Tibial artery (tissue), 4 donors: Measurements from ENCODE around the gene TMEM190.

Source experiments
- DNase-seq, 2 donors: peaks; one replicate each; pipeline ENCODE4 v3.0.0-alpha.2; 2019
- H3K27ac ChIP-seq, 2 donors: fragments of 200-600 bp; sonication (generic) in 1 of 2; 1 replicate in 1 of 2; 2 replicates in 1 of 2; pipeline ENCODE4 v1.5.1; 2018 to 2019; ENCODE audit warnings: mild to moderate bottlenecking in 1 of 2
- H3K27me3 ChIP-seq, 2 donors: fragments of 200-600 bp; sonication (generic) in 1 of 2; one replicate each; pipeline versions ENCODE4 v1.5.1 to v1.6.0; 2016 to 2019
- H3K36me3 ChIP-seq, 3 donors: fragments of 200-600 bp; sonication (generic) in 2 of 3; one replicate each; pipeline ENCODE4 v1.5.1; 2016 to 2019; ENCODE audit warnings: mild to moderate bottlenecking in 2 of 3
- H3K4me1 ChIP-seq, 4 donors: fragments of 200-600 bp; sonication (generic) in 2 of 4; 1 replicate in 3 of 4; 2 replicates in 1 of 4; pipeline ENCODE4 v1.5.1; 2016 to 2019
- H3K4me3 ChIP-seq, 2 donors: fragments of 200-600 bp; sonication (generic) in 1 of 2; 1 replicate in 1 of 2; 2 replicates in 1 of 2; pipeline ENCODE4 v1.5.1; 2018 to 2019; ENCODE audit warnings: mild to moderate bottlenecking in 2 of 2
- H3K9me3 ChIP-seq, 3 donors: fragments of 200-600 bp; sonication (generic) in 1 of 3; one replicate each; pipeline ENCODE4 v1.5.1; 2016 to 2019
- intact Hi-C: fragments of 100-400 bp; cut with DNase I; formaldehyde crosslinking; loops from one replicate; pipeline ENCODE4 v1.15.0; 2023; ENCODE audit warnings: low total_unique reads
- TF ChIP-seq, protein P1 (sequence below), 2 experiments: fragments of 200-600 bp in 1 of 2; fragments of 450-650 bp in 1 of 2; IDR thresholded peaks; one replicate each; pipeline ENCODE4 v1.5.1; 2017 to 2019; ENCODE audit warnings: antibody characterized with exemption in 2 of 2, mild to moderate bottlenecking in 1 of 2, moderate library complexity in 1 of 2

TMEM190 gene

GRCh38 chr19:55389386-55390317 lies 13.0 kb downstream of the TMEM190 start:
- H3K4me1 ChIP-seq: peaks cover 0 to 47% (median 34%) of the 10 kb centered on the region in 4 donors
- no peak for DNase-seq
- TF ChIP-seq, protein P1, sequence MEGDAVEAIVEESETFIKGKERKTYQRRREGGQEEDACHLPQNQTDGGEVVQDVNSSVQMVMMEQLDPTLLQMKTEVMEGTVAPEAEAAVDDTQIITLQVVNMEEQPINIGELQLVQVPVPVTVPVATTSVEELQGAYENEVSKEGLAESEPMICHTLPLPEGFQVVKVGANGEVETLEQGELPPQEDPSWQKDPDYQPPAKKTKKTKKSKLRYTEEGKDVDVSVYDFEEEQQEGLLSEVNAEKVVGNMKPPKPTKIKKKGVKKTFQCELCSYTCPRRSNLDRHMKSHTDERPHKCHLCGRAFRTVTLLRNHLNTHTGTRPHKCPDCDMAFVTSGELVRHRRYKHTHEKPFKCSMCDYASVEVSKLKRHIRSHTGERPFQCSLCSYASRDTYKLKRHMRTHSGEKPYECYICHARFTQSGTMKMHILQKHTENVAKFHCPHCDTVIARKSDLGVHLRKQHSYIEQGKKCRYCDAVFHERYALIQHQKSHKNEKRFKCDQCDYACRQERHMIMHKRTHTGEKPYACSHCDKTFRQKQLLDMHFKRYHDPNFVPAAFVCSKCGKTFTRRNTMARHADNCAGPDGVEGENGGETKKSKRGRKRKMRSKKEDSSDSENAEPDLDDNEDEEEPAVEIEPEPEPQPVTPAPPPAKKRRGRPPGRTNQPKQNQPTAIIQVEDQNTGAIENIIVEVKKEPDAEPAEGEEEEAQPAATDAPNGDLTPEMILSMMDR (IDR thresholded peaks at IDR 0.05): no peak
- no peak overlapping the region for H3K27ac ChIP-seq
- H3K27me3 ChIP-seq: no peaks in the 10 kb centered on the region
- H3K36me3 ChIP-seq: peaks cover 4 to 61% (median 37%) of the 10 kb centered on the region in 3 donors
- no peak overlapping the region for H3K4me3 ChIP-seq
- no peaks in the 10 kb centered on the region for H3K9me3 ChIP-seq
- intact Hi-C loops: no loop called here

- DNase-seq: no peak
- intact Hi-C loops: no loop called here
- H3K4me3 ChIP-seq: no peak overlapping the region
- H3K27me3 ChIP-seq: no peaks in the 10 kb centered on the region
- H3K27ac ChIP-seq: no peak overlapping the region
- H3K4me1 ChIP-seq: peaks cover 0 to 42% (median 30%) of the 10 kb centered on the region in 4 donors
- TF ChIP-seq, protein P1 (IDR thresholded peaks at IDR 0.05): no peak
- H3K36me3 ChIP-seq: peaks cover 4 to 61% (median 37%) of the 10 kb centered on the region in 3 donors
- H3K9me3 ChIP-seq: no peaks in the 10 kb centered on the region
These were observed 13.8 kb downstream of the TMEM190 start for GRCh38 chr19:55390461-55390880.

GRCh38 chr19:55391191-55391670 lies 14.6 kb downstream of the TMEM190 start:
- peaks cover 0 to 42% (median 30%) of the 10 kb centered on the region in 4 donors for H3K4me1 ChIP-seq
- no peak overlapping the region for H3K4me3 ChIP-seq
- H3K9me3 ChIP-seq: no peaks in the 10 kb centered on the region
- DNase-seq: no peak
- no peak overlapping the region for H3K27ac ChIP-seq
- TF ChIP-seq, protein P1 (IDR thresholded peaks at IDR 0.05): no peak
- H3K27me3 ChIP-seq: no peaks in the 10 kb centered on the region
- intact Hi-C loops: no loop called here
- peaks cover 4 to 61% (median 37%) of the 10 kb centered on the region in 3 donors for H3K36me3 ChIP-seq

DNA sequence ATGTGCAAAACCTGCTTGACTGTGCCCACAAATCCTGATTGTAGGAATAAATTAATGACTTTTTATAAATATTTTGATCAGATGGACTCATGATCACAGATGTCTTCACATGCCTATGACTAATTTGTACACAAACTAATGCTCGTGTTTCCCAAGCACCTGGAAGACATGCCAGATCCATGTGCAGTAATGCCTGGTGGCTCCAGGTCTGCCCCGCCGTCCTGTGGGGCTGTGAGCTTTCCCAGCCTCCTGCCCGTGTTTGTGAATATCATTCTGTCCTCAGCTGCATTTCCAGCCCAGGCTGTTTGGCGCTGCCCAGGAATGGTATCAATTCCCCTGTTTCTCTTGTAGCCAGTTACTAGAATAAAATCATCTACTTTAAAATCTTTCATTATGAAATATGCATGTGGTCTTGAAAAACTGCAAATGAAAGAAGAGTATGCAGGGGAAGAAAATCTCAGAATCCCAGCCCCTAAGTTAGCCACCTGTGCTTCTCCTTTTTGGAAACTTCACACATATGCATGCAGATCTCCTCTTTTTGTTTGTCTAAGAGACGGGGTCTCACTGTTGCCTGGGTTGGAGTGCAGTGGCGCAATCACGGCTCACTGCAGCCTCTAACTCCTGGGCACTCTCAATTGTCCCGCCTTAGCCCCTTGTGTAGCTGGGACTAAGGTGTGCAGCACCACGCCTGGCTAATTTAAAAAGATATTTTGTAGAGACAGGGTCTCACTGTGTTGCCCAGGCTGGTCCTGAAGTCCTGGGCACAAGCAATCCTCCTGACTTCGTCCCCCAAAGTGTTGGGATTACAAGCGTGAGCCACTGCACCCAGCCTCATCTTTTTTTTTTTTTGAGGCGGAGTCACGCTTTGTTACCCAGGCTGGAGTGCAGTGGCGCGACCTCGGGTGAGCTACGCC lies 15.3 kb downstream of the TMEM190 start:
- no peak overlapping the region for H3K4me3 ChIP-seq
- peaks cover 4 to 60% (median 37%) of the 10 kb centered on the region in 3 donors for H3K36me3 ChIP-seq
- intact Hi-C loops: no loop called here

More for the DNA sequence above, 15.3 kb downstream of the TMEM190 start:
- peaks cover 0 to 35% (median 24%) of the 10 kb centered on the region in 4 donors for H3K4me1 ChIP-seq
- H3K27ac ChIP-seq: no peak overlapping the region
- no peaks in the 10 kb centered on the region for H3K9me3 ChIP-seq
- TF ChIP-seq, protein P1 (IDR thresholded peaks at IDR 0.05): no peak
- H3K27me3 ChIP-seq: no peaks in the 10 kb centered on the region
- no peak for DNase-seq
